Endothelial cell of umbilical vein (primary cell): ENCODE results near the gene SFT2D1. TPM values are rescaled to one million over a fixed set of nuclear protein-coding genes. Genes with fewer than 3 reads are reported as not detected.

ENCODE experiments used
- BruUV-seq: library from RNA; stranded (reverse); fragments of 400-500 nt; replicated peaks from 2 replicates; lab custom pipeline; 2021; lab: Mats Ljungman, UMichigan
- CTCF ChIA-PET: fragments of 300-600, 350-600 bp; sonication (Branson Sonifier 250); formaldehyde crosslinking; loops from one replicate; lab custom pipeline; 2021; ENCODE audit warnings: antibody characterized with exemption, inconsistent platforms; lab: Charles Lee
- POLR2A ChIA-PET: fragments of 300-600, 350-600 bp; sonication (Branson Sonifier 250); formaldehyde crosslinking; loops from one replicate; lab custom pipeline; 2021; ENCODE audit warnings: antibody characterized with exemption, inconsistent platforms; lab: Charles Lee
- DNase-seq: peaks from one replicate; pipeline ENCODE4 v3.0.0-alpha.2; 2011; ENCODE audit warnings: low read depth, low spot score
- FAIRE-seq: peaks from 2 replicates; lab custom pipeline; 2011; peaks lifted over from hg19 to GRCh38; lab: Jason Lieb, UNC
- H2AFZ ChIP-seq: 2 replicates; pipeline ENCODE4 v1.6.0; 2012; ENCODE audit warnings: low read depth, low read length, control low read depth, inconsistent platforms
- H3K27ac ChIP-seq: 2 replicates; pipeline ENCODE4 v1.5.1; 2011; ENCODE audit warnings: low read depth, mild to moderate bottlenecking, control low read depth, low read length, moderate library complexity; ENCODE audit not compliant: insufficient read depth
- H3K27me3 ChIP-seq, 2 experiments: 2 replicates each; pipeline versions ENCODE4 v1.6.0 to v1.6.1; 2011; ENCODE audit warnings: low read length in 2 of 2, mixed read lengths in 1 of 2; ENCODE audit not compliant: control insufficient read depth in 2 of 2, insufficient read depth in 2 of 2
- H3K36me3 ChIP-seq, 2 experiments: 2 replicates in 1 of 2; 3 replicates in 1 of 2; pipeline ENCODE4 v1.5.1; 2011; ENCODE audit warnings: low read length in 2 of 2, mild to moderate bottlenecking in 1 of 2, moderate library complexity in 1 of 2; ENCODE audit not compliant: control insufficient read depth in 2 of 2, insufficient read depth in 2 of 2; ENCODE audit errors: extremely low read depth in 1 of 2
- H3K4me1 ChIP-seq: 3 replicates; pipeline ENCODE4 v1.5.1; 2011; ENCODE audit warnings: mild to moderate bottlenecking, low read length; ENCODE audit not compliant: control insufficient read depth, insufficient read depth; ENCODE audit errors: extremely low read depth
- H3K4me2 ChIP-seq: 2 replicates; pipeline ENCODE4 v1.6.1; 2011; ENCODE audit warnings: low read length, control low read depth, mixed read lengths; ENCODE audit not compliant: insufficient read depth
- H3K4me3 ChIP-seq, 3 experiments: fragments of 200-600 bp in 1 of 3; sonication (generic), shearing (Covaris generic) in 1 of 3; replicated peaks in 1 of 3; 2 replicates each; pipeline ENCODE4 v1.5.1; 2011 to 2016; ENCODE audit warnings: control low read depth in 3 of 3, low read length in 3 of 3, mild to moderate bottlenecking in 2 of 3, inconsistent platforms in 1 of 3, low read depth in 1 of 3, moderate library complexity in 1 of 3; ENCODE audit not compliant: insufficient read depth in 1 of 3
- H3K79me2 ChIP-seq: 2 replicates; pipeline ENCODE4 v1.6.0; 2012; ENCODE audit warnings: low read length, inconsistent platforms; ENCODE audit not compliant: control insufficient read depth, insufficient read depth
- H3K9ac ChIP-seq: replicated peaks from 2 replicates; pipeline ENCODE3; 2011; ENCODE audit warnings: low read length, control low read depth; ENCODE audit not compliant: insufficient read depth; ENCODE audit errors: extremely low read depth
- H3K9me1 ChIP-seq: replicated peaks from 3 replicates; pipeline ENCODE4 v1.6.0; 2011; ENCODE audit warnings: mild to moderate bottlenecking, low read length; ENCODE audit not compliant: control insufficient read depth, insufficient read depth; ENCODE audit errors: extremely low read depth
- H3K9me3 ChIP-seq: replicated peaks from 2 replicates; pipeline ENCODE4 v1.5.1; 2012; ENCODE audit warnings: low read length, inconsistent platforms; ENCODE audit not compliant: control insufficient read depth, insufficient read depth
- H4K20me1 ChIP-seq: replicated peaks from 2 replicates; pipeline ENCODE3; 2011; ENCODE audit warnings: mild to moderate bottlenecking, low read length; ENCODE audit not compliant: control insufficient read depth, insufficient read depth; ENCODE audit errors: extremely low read depth
- CTCF ChIP-seq, 2 donors: IDR thresholded peaks; 1 replicate in 1 of 2; 2 replicates in 1 of 2; pipeline ENCODE4 v1.5.1; 2011; ENCODE audit warnings: low read length in 2 of 2, mild to moderate bottlenecking in 2 of 2, moderate library complexity in 2 of 2, control low read depth in 1 of 2, inconsistent platforms in 1 of 2, low read depth in 1 of 2; ENCODE audit not compliant: insufficient read depth in 1 of 2; ENCODE audit errors: extremely low read depth in 1 of 2
- EZH2 ChIP-seq: IDR thresholded peaks from 2 replicates; pipeline ENCODE4 v1.6.1; 2012; ENCODE audit warnings: borderline replicate concordance, low read depth, mild to moderate bottlenecking, moderate library complexity, low read length, inconsistent platforms; ENCODE audit not compliant: severe bottlenecking
- FOS ChIP-seq: IDR thresholded peaks from 2 replicates; pipeline ENCODE4 v1.6.1; 2011; ENCODE audit warnings: mild to moderate bottlenecking, low read length, moderate library complexity, borderline replicate concordance; ENCODE audit not compliant: insufficient read depth
- GATA2 ChIP-seq: IDR thresholded peaks from 2 replicates; pipeline ENCODE4 v1.7.0; 2011; ENCODE audit warnings: low read depth, mild to moderate bottlenecking, moderate library complexity, mixed read lengths, low read length; ENCODE audit not compliant: insufficient read length, insufficient read depth
- JUN ChIP-seq: IDR thresholded peaks from 2 replicates; pipeline ENCODE4 v1.6.1; 2011; ENCODE audit warnings: borderline replicate concordance, low read depth; ENCODE audit not compliant: insufficient read length, insufficient read depth
- MAX ChIP-seq: IDR thresholded peaks from 2 replicates; pipeline ENCODE4 v1.6.1; 2011; ENCODE audit not compliant: insufficient read depth, insufficient read length
- MYC ChIP-seq: IDR thresholded peaks from one replicate; pipeline ENCODE4 v1.6.1; 2011; ENCODE audit warnings: mild to moderate bottlenecking, low read depth, low read length
- POLR2A ChIP-seq: IDR thresholded peaks from 2 replicates; pipeline ENCODE4 v1.6.1; 2012; ENCODE audit warnings: low read depth, mild to moderate bottlenecking, control low read depth, low read length
- POLR2AphosphoS5 ChIP-seq: IDR thresholded peaks from 2 replicates; pipeline ENCODE4 v1.6.1; 2012; ENCODE audit warnings: low read depth, mild to moderate bottlenecking, control low read depth, low read length, moderate library complexity; ENCODE audit not compliant: insufficient read depth
- dilution Hi-C: fragments of 300-500 bp; cut with MboI; formaldehyde crosslinking; loops from one replicate; pipeline ENCODE4 v1.15.0; 2019; ENCODE audit warnings: low sequenced_read_pairs; ENCODE audit not compliant: extremely low pct_ligation_motif_present
- intact Hi-C: fragments of 100-400 bp; cut with micrococcal nuclease; formaldehyde crosslinking; loops from one replicate; pipeline ENCODE4 v1.10.0; 2022
- polyA plus RNA-seq, 4 experiments: library from polyadenylated mRNA; depleted of rRNA in 3 of 4; stranded (reverse) in 3 of 4; unstranded in 1 of 4; fragments of >200 nt; gene quantifications; 2 replicates each; pipeline versions ENCODE4 v1.2.1 to v1.2.3, GENCODE V29; 2011 to 2012; ENCODE audit warnings: missing spikeins in 1 of 4
- total RNA-seq: library from RNA; stranded (reverse); gene quantifications from 2 replicates; pipeline ENCODE4 v1.2.3, GENCODE V29; 2021

SFT2D1 gene
- total and polyA plus RNA-seq, 2 donors (not counting 3 experiments of a cell fraction or from before 2014, with no cell fraction given): 22.9 to 30.6 TPM

GRCh38 chr6:166343150-166343487 lies 774 bp upstream of the SFT2D1 start:
- H3K27ac ChIP-seq: peak overlapping the region; percentile 95
- intact Hi-C loops (loop anchor here (5.0 kb wide), 1 partner anchor 284 kb away; the partner anchor contains the start of gene RPS6KA2), dilution Hi-C loops (no loop called here)
- H3K4me3 ChIP-seq: peak overlapping the region; percentile 79 to 99 (median 93)
- H3K4me2 ChIP-seq: peak overlapping the region; percentile 74
- no TSS peak for BruUV-seq
- peaks cover 13% of the 10 kb centered on the region for H3K4me1 ChIP-seq
- no peaks in the 10 kb centered on the region for H3K36me3 ChIP-seq
- H3K27me3 ChIP-seq: peaks cover 4 to 5% of the 10 kb centered on the region in 2 experiments
- H3K9me1 ChIP-seq: no peaks in the 10 kb centered on the region
- no peak for FAIRE-seq
- H3K79me2 ChIP-seq: peaks cover 41% of the 10 kb centered on the region
- ChIA-PET CTCF (interaction anchor here (1.2 to 2.2 kb wide), 3 partner anchors 36 to 57 kb away, joined by 3 to 16 read pairs (median 5); no protein-coding TSS in a partner anchor), POLR2A (no interaction called here)
- no peaks in the 10 kb centered on the region for H4K20me1 ChIP-seq
- DNase-seq: no peak
- H3K9me3 ChIP-seq: no peaks in the 10 kb centered on the region
- TF ChIP-seq POLR2AphosphoS5 (no peak), MYC (no peak), GATA2 (no peak), MAX (no peak), CTCF (IDR thresholded peaks at IDR 0.05; ENCODE audit: extremely low read depth in 1 of 2, insufficient read depth in 1 of 2, low read depth in 1 of 2, low read length in 2 of 2) (no peak), EZH2 (no peak), FOS (no peak), JUN (no peak), POLR2A (no peak)
- H3K9ac ChIP-seq: peak overlapping the region; percentile 99
- peak overlapping the region; percentile 99 for H2AFZ ChIP-seq
